ENCODE measurements around the gene CUBN.

- no peak for TF ChIP-seq CTCF (IDR thresholded peaks at IDR 0.05; ENCODE audit: insufficient read depth, low read length)
- TF ChIP-seq GABPA (IDR thresholded peaks at IDR 0.05; ENCODE audit: low read depth), result no peak
- TF ChIP-seq POLR2AphosphoS5 (IDR thresholded peaks at IDR 0.05; ENCODE audit: low read depth), result no peak
- TF ChIP-seq REST (IDR thresholded peaks at IDR 0.05; ENCODE audit: insufficient replicate concordance, low read depth), result no peak
- TF ChIP-seq SPI1 (IDR thresholded peaks at IDR 0.05; ENCODE audit: borderline replicate concordance, low read depth), result no peak
Measured at GRCh38 chr10:17155826-17156225, 26.2 kb upstream of the CUBN start.
